ENCODE measurements around the gene CHST6.

GRCh38 chr16:75459691-75460090 is 35.5 kb downstream of the CHST6 start:
- TF ChIP-seq CTCF (conservative IDR thresholded peaks at IDR 0.05), result no peak
- no peak for TF ChIP-seq ZFX (IDR thresholded peaks at IDR 0.05)

All from C4-2B (cell line).